Measurements from ENCODE around the gene PCBP3.

- no peak for TF ChIP-seq CTCF (IDR thresholded peaks at IDR 0.05; ENCODE audit: insufficient read depth, low read length, poor library complexity, severe bottlenecking)
- no peak for TF ChIP-seq EZH2phosphoT487 (conservative IDR thresholded peaks at IDR 0.05; ENCODE audit: low read length)
These were observed 79.8 kb downstream of the PCBP3 start for GRCh38 chr21:45723049-45723958.

Measured in SU-DHL-6 (cell line).